DND-41 (cell line): ENCODE measurements around the gene DUOXA2.

ENCODE experiments used
- ATAC-seq: fragments of 200-7000 bp; cut with Tn5 transposase; 3 replicates; pipeline ENCODE4 v1.9.1; 2021; ENCODE audit warnings: low read depth; ENCODE audit not compliant: insufficient read depth
- DNase-seq: peaks from one replicate; pipeline ENCODE4 v3.0.0-alpha.2; 2020
- H2AFZ ChIP-seq: 2 replicates; pipeline ENCODE4 v1.6.0; 2012; ENCODE audit warnings: low read depth, low read length
- H3K27ac ChIP-seq: 2 replicates; pipeline ENCODE4 v1.5.1; 2012; ENCODE audit warnings: low read length, inconsistent platforms
- H3K27me3 ChIP-seq: fragments of 200-600 bp; sonication (generic); 2 replicates; pipeline ENCODE4 v1.6.0; 2012; ENCODE audit warnings: low read length, mild to moderate bottlenecking, inconsistent platforms; ENCODE audit not compliant: insufficient read depth, poor library complexity
- H3K36me3 ChIP-seq: 2 replicates; pipeline ENCODE4 v1.5.1; 2012; ENCODE audit warnings: low read length, inconsistent platforms; ENCODE audit not compliant: insufficient read depth
- H3K4me1 ChIP-seq: 2 replicates; pipeline ENCODE4 v1.5.1; 2012; ENCODE audit warnings: mild to moderate bottlenecking, low read length; ENCODE audit not compliant: insufficient read depth
- H3K4me2 ChIP-seq: 2 replicates; pipeline ENCODE4 v1.6.0; 2012; ENCODE audit warnings: mild to moderate bottlenecking, moderate library complexity, low read length, inconsistent platforms; ENCODE audit not compliant: insufficient read depth
- H3K4me3 ChIP-seq, 2 experiments: fragments of 200-600 bp in 1 of 2; shearing (Covaris generic) in 1 of 2; 2 replicates each; pipeline ENCODE4 v1.5.1; 2012 to 2016; ENCODE audit warnings: inconsistent platforms in 2 of 2, low read length in 2 of 2, mild to moderate bottlenecking in 2 of 2, low read depth in 1 of 2, moderate library complexity in 1 of 2
- H3K79me2 ChIP-seq: 2 replicates; pipeline ENCODE4 v1.6.0; 2012; ENCODE audit warnings: low read length, inconsistent platforms; ENCODE audit not compliant: insufficient read depth
- H3K9ac ChIP-seq: 2 replicates; pipeline ENCODE4 v1.6.0; 2012; ENCODE audit warnings: low read depth, mild to moderate bottlenecking, inconsistent platforms, low read length, moderate library complexity
- H3K9me3 ChIP-seq: 2 replicates; pipeline ENCODE4 v1.5.1; 2012; ENCODE audit warnings: low read length, moderate library complexity, mild to moderate bottlenecking, inconsistent platforms; ENCODE audit not compliant: insufficient read depth, severe bottlenecking
- H4K20me1 ChIP-seq: 2 replicates; pipeline ENCODE4 v1.6.0; 2012; ENCODE audit warnings: low read length; ENCODE audit not compliant: insufficient read depth
- EZH2 ChIP-seq: IDR thresholded peaks from 3 replicates; pipeline ENCODE4 v1.6.1; 2012; ENCODE audit warnings: borderline replicate concordance, low read depth, mild to moderate bottlenecking, moderate library complexity, low read length, inconsistent platforms; ENCODE audit not compliant: severe bottlenecking
- TF ChIP-seq, protein P1 (sequence below): IDR thresholded peaks from 2 replicates; pipeline ENCODE4 v1.5.1; 2012; ENCODE audit warnings: borderline replicate concordance, low read length, moderate library complexity, mild to moderate bottlenecking; ENCODE audit not compliant: poor library complexity, severe bottlenecking; ENCODE audit errors: extremely low read depth

DUOXA2 gene

DNA sequence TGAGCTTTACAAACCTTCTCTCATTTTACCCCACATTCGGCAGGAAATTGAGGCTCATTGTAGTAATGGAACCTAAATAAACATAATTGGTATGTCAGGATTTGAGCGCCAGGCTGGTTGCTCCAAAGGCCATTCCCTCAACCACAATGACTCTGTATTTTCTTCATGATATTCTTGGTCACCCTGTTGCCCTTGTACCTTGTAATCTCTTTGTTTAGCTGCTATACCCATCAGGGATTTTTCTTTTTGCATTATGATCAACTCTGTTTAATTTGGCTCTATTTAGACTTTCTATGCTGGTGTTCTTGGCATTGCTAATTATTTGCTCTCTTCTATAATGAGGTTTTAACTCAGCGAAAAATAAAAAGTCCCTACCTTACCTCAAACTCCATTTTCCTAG lies 30.0 kb upstream of the DUOXA2 start:
- Histone ChIP-seq H3K4me1 (no peaks in the 10 kb centered on the region), H3K27me3 (peaks cover 2% of the 10 kb centered on the region), H3K36me3 (no peaks in the 10 kb centered on the region), H3K9ac (no peak overlapping the region), H3K79me2 (no peaks in the 10 kb centered on the region), H4K20me1 (no peaks in the 10 kb centered on the region), H3K27ac (no peak overlapping the region), H3K4me2 (no peak overlapping the region), H3K9me3 (no peaks in the 10 kb centered on the region), H3K4me3 (no peak overlapping the region), H2AFZ (no peak overlapping the region)
- no peak for DNase-seq
- no peak for TF ChIP-seq EZH2
- TF ChIP-seq, protein P1, sequence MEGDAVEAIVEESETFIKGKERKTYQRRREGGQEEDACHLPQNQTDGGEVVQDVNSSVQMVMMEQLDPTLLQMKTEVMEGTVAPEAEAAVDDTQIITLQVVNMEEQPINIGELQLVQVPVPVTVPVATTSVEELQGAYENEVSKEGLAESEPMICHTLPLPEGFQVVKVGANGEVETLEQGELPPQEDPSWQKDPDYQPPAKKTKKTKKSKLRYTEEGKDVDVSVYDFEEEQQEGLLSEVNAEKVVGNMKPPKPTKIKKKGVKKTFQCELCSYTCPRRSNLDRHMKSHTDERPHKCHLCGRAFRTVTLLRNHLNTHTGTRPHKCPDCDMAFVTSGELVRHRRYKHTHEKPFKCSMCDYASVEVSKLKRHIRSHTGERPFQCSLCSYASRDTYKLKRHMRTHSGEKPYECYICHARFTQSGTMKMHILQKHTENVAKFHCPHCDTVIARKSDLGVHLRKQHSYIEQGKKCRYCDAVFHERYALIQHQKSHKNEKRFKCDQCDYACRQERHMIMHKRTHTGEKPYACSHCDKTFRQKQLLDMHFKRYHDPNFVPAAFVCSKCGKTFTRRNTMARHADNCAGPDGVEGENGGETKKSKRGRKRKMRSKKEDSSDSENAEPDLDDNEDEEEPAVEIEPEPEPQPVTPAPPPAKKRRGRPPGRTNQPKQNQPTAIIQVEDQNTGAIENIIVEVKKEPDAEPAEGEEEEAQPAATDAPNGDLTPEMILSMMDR, result no peak
- no peak for ATAC-seq

DNA sequence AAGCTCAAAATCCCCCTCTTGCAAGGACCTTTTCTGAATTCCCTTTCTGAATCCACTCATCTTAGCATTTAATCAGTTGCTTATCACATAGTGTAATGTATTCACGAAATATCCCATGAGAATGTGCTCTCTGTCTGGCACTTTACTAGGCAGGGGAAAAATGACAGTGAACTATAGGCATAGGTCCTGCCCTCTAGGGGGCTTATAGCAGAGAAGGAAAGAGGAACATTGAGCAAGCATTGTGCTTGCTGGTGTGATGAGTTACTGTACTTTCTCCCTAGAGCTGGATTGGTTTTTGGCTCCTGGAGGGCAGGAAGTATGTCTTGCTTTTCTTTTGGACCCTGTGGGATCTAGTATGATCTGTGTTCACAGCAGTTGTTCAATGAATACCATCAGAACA lies 26.6 kb upstream of the DUOXA2 start:
- no peak overlapping the region for H3K4me3 ChIP-seq
- no peaks in the 10 kb centered on the region for H3K9me3 ChIP-seq
- H3K36me3 ChIP-seq, result no peaks in the 10 kb centered on the region
- TF ChIP-seq, protein P1, result no peak
- TF ChIP-seq EZH2, result no peak
- no peak overlapping the region for H2AFZ ChIP-seq
- peaks cover 12% of the 10 kb centered on the region for H3K27me3 ChIP-seq
- H3K4me1 ChIP-seq, result no peaks in the 10 kb centered on the region
- no peak overlapping the region for H3K9ac ChIP-seq
- H3K4me2 ChIP-seq, result no peak overlapping the region
- no peaks in the 10 kb centered on the region for H3K79me2 ChIP-seq
- H4K20me1 ChIP-seq, result no peaks in the 10 kb centered on the region
- ATAC-seq (no peak), DNase-seq (no peak)
- H3K27ac ChIP-seq, result no peak overlapping the region

DNA sequence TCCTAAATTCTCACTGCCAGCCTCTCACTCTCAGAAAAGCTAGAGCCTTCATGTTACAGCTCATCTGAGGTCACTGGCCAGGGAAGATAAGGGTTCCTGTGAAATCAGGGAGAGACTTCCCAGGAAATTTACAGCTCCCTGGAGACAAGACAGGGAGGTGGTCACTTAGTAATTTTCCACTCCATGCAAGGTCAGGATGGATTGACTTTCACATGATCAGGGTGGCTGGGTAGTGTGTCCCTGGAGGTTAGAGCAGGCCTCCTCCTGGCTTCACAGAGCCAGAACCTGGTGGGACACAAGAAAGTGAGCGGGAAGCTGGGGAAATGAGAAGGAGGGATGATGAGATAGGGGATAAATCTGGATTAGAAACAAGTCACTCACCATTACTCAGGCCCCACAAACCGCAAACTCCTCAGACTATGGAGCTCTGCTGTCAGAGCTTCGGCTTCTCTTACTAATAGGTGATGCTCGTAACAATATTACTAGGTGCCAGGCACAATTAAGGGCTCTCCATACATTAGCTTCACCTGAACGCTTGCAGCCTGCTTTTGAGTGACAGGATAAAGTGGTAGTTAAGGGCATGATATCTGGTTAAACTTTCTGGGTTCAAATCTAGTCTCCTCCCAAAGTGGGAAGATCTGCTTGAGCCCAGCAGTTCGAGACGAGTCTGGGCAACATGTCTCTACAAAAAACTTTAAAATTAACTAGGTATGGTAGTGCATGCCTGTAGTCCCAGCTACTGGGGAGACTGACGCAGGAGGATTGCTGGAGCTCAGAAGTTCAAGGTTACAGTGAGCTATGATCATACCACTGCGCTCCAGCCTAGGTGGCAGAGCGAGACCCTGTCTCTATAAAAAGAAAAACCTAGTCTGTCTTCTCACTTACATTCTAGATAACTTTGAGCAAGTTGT lies 25.1 kb upstream of the DUOXA2 start:
- H2AFZ ChIP-seq, result no peak overlapping the region
- H3K79me2 ChIP-seq, result no peaks in the 10 kb centered on the region
- no peak for TF ChIP-seq EZH2
- TF ChIP-seq, protein P1, result no peak
- no peak for DNase-seq
- peaks cover 12% of the 10 kb centered on the region for H3K27me3 ChIP-seq
- H3K4me3 ChIP-seq, result no peak overlapping the region
- no peaks in the 10 kb centered on the region for H3K4me1 ChIP-seq
- no peak overlapping the region for H3K27ac ChIP-seq
- no peaks in the 10 kb centered on the region for H3K9me3 ChIP-seq
- H3K36me3 ChIP-seq, result no peaks in the 10 kb centered on the region
- H4K20me1 ChIP-seq, result no peaks in the 10 kb centered on the region
- H3K4me2 ChIP-seq, result no peak overlapping the region
- H3K9ac ChIP-seq, result no peak overlapping the region
- no peak for ATAC-seq
